ENCODE data around the gene PPP1R26. TPM values are rescaled to one million over a fixed set of nuclear protein-coding genes. Genes with fewer than 3 reads are reported as not detected.

PPP1R26 gene
- total and polyA plus RNA-seq, 2 experiments from 2014 or later: 10.7 to 49.8 TPM

- H3K27ac Mint-ChIP-seq: no peak overlapping the region
- H3K4me3 ChIP-seq: no peak overlapping the region
- no peaks in the 10 kb centered on the region for H3K27me3 ChIP-seq (ENCODE audit: insufficient read depth)
- peaks cover 11% of the 10 kb centered on the region for H3K27me3 Mint-ChIP-seq (ENCODE audit: insufficient read depth, low read depth, poor library complexity)
- no peaks in the 10 kb centered on the region for H3K9me2 ChIP-seq (ENCODE audit: insufficient read depth)
- H3K36me3 Mint-ChIP-seq (ENCODE audit: low read depth): peaks cover 39% of the 10 kb centered on the region
- ATAC-seq (no peak), DNase-seq (ENCODE audit: low spot score) (no peak)
- H3K4me2 ChIP-seq: no peak overlapping the region
- no peaks in the 10 kb centered on the region; the same call in 1 of the 2 replicates for H4K20me1 ChIP-seq (replicated peaks; ENCODE audit: insufficient read depth)
- no peak for TF ChIP-seq EZH2 (IDR thresholded peaks at IDR 0.05; ENCODE audit: low read depth, unreplicated experiment)
- no peak for TF ChIP-seq ETS1 (IDR thresholded peaks at IDR 0.05)
- TF ChIP-seq CTCF (conservative IDR thresholded peaks at IDR 0.05; ENCODE audit: low read depth in 2 of 2): no peak
- TF ChIP-seq ZNF331 (CRISPR knock-in tag; IDR thresholded peaks at IDR 0.05; ENCODE audit: low read depth): no peak
- no peak for TF ChIP-seq NANOG (IDR thresholded peaks at IDR 0.05; ENCODE audit: borderline replicate concordance)
- TF ChIP-seq ZNF114 (CRISPR knock-in tag; IDR thresholded peaks at IDR 0.05): no peak
- TF ChIP-seq EZH2phosphoT487 (IDR thresholded peaks at IDR 0.05; ENCODE audit: unreplicated experiment): no peak
- no peak for TF ChIP-seq ZNF462 (CRISPR knock-in tag; IDR thresholded peaks at IDR 0.05)
- no peak for TF ChIP-seq REST (IDR thresholded peaks at IDR 0.05; ENCODE audit: unreplicated experiment)
- TF ChIP-seq JUNB (IDR thresholded peaks at IDR 0.05; ENCODE audit: unreplicated experiment): no peak
- no peak for TF ChIP-seq STAT1 (IDR thresholded peaks at IDR 0.05; ENCODE audit: unreplicated experiment)
- no peak for TF ChIP-seq CREB1 (CRISPR knock-in tag; IDR thresholded peaks at IDR 0.05; ENCODE audit: low read depth)
- TF ChIP-seq POLR2AphosphoS5 (IDR thresholded peaks at IDR 0.05; ENCODE audit: low read depth): no peak; the same call in 1 of the 2 replicates
- H2AFZ ChIP-seq: no peak overlapping the region
- no peaks in the 10 kb centered on the region for H3F3A ChIP-seq (replicated peaks; ENCODE audit: low read depth)
- H3K9me3 Mint-ChIP-seq: no peaks in the 10 kb centered on the region; the same call in 2 of the 3 replicates
- peaks cover 12% of the 10 kb centered on the region for H3K4me1 Mint-ChIP-seq
- H3K4me1 ChIP-seq (ENCODE audit: insufficient read depth): no peaks in the 10 kb centered on the region; the same call in 1 of the 2 replicates
- peaks cover 9% of the 10 kb centered on the region; the same call in 1 of the 2 replicates for H3K36me3 ChIP-seq (ENCODE audit: insufficient read depth)
- peaks cover 19% of the 10 kb centered on the region for H3K79me2 ChIP-seq (replicated peaks; ENCODE audit: insufficient read depth)
- H3K27ac ChIP-seq (ENCODE audit: low read depth): no peak overlapping the region
- H3K4me3 Mint-ChIP-seq: no peak overlapping the region
Measured at GRCh38 chr9:135505406-135506187, 26.0 kb downstream of the PPP1R26 start.

All from GM23338 (cell line).